ENCODE measurements around the gene PTPRM. TPM values are rescaled to one million over a fixed set of nuclear protein-coding genes. Genes with fewer than 3 reads are reported as not detected.

PTPRM gene
- total RNA-seq, 1 donor from 2014 or later, result 133 TPM

- DNase-seq (ENCODE audit: low spot score), result no peak
These were observed 183.1 kb downstream of the PTPRM start for GRCh38 chr18:7750095-7750663.

DNA sequence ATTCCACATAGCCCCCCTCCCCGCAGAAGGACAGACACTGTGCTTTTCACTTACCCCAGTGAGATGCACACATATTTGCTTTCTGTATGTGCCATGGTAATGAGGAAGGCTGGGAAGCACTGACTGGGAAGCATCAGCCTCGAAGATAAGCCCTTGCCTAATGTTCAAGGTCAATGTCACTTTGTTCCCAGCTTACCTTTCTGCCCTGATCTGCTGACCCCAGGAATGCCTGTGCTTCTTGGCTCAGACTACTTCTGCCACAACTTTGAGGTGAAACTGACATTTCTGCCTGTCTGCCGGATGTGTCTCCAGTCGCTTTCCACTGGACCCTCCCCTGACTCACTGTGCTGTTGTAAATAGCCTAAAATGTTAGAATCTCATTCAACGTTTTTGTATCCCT, 183.8 kb downstream of the PTPRM start:
- no peak for DNase-seq (ENCODE audit: low spot score)

DNA sequence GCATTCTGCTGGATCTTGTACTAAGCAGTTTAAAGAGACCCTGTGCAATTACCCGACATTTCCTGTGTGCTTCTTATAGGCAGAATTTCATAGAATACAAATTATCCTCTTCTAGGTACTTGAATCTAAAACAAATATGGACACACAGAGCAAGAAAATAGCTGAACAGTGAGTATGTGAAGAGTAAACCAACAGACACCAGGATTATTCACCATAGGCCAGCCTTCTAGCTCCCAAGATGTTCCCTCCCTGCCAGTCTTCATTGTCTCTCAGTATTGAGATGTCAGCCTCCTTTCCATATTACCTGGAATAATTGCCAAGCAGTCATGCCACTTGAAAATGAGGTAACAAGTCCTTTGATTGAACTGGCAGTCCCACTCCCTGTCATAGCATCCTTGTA, 187.1 kb downstream of the PTPRM start:
- DNase-seq (ENCODE audit: low spot score), result no peak

DNA sequence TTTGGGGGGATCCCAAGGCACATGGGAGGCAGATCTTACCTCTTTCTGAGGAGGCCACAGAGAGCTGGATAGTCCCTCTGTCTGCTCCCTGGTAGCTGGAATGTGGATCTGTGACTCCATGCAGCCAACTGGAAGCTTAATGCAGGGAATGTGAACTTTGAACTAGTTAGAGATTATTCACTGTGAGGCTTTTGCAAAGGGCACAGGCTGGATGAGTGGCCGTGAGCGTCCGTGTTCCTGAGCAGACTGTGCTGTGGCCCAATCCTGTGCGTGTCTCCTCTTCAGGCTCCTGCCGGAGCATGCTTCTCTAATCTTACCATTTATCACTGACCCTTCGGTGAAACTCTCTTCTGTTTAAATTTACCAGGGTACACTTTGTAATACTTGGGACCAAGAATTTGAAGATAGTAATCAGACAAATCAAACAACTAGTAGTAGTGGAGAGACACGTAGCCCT, 187.6 kb downstream of the PTPRM start:
- no peak for DNase-seq (ENCODE audit: low spot score)

GRCh38 chr18:7755753-7756475, 188.8 kb downstream of the PTPRM start:
- DNase-seq (ENCODE audit: low spot score), result no peak

DNA sequence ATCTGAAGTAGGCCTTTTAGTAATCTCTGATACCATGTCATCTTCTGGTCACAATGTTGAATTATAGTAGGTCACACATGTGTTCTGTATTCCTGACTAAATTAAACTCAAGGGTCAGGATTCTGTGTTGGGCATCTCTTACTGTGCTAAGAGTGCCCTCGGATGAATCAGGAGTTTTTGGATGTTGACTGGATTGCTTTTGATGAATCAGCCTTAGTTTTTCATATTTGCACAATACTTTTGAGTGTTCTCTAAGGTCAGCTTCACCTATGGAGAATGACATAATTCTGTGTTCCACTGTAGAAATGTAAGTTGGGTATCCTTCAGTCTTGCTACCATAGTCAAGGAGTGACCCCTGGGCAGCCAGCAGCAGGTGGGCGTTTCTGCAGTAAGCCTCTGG, 190.1 kb downstream of the PTPRM start:
- DNase-seq (ENCODE audit: low spot score), result no peak

GRCh38 chr18:7758764-7759163, 191.6 kb downstream of the PTPRM start:
- no peak for DNase-seq (ENCODE audit: low spot score)

DNA sequence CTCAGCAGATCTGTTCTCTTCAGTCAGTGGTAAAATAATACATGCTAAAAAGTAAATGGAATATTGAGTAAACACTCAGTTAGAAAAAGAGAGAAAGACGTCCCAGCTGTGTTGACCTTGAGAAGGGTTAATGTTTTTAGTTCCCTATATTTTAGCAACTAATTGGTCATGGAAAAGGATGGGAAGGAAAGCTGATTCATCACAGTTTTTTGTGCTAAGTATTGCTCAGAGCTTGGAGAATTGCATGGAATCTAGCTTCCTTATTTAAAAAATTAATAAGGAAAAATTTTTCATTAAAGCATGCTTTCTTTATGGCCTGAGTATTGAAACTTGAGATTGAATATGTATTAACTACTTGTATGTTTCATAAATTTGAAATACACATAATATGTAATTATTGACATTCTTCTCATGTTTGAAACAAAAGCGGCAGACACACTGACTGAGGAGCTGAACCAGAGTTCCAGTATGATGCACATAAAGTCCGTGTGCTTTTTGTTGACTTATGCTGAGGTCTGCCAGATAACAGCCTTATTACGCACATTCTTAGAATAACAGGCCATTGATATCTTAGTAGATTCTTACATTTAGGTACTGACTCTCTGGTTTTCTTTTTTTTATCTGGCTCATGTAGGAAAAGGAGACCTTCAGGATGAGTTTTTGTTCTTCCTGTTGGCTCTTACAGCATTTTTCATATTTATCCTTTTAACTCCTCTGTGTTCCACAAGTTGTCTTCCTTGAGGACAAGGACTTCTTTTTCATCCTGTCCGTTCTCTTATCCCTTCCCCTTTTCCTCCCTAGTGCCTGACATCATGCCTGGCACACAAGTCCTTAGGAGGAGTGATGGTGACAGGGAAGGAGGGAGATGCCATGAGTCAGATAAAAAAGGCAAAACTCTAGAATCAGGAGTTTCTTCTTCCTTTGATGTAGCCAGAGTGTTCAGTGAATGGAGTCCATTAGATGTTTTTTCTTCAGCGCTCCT, 194.1 kb downstream of the PTPRM start:
- DNase-seq (ENCODE audit: low spot score), result no peak

- DNase-seq (ENCODE audit: low spot score), result no peak
These were observed 197.3 kb downstream of the PTPRM start for GRCh38 chr18:7764405-7764804.

DNA sequence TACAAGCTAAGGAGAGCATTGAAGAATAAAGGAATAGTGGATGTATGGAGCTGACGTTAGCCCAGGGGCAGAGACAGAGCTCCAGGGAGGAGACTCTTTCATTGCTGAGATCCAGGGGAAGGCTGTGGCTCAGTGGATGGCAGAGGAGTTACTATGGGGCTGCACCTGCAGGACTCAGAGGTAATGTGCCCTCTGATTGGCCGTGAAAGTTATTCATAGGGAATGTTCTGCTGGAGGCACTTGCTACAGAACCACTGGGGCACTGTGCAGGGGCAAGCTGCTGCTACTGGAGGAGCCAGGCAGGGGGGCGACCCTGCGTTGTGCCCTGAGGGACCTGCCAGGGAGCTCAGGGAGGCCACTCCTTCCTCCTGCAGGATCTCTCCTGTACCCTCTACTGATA, 199.2 kb downstream of the PTPRM start:
- no peak for DNase-seq (ENCODE audit: low spot score)

- DNase-seq (ENCODE audit: low spot score), result no peak
These were observed 199.7 kb downstream of the PTPRM start for GRCh38 chr18:7766817-7767216.

GRCh38 chr18:7770908-7771307, 203.8 kb downstream of the PTPRM start:
- no peak for DNase-seq (ENCODE audit: low spot score)

DNA sequence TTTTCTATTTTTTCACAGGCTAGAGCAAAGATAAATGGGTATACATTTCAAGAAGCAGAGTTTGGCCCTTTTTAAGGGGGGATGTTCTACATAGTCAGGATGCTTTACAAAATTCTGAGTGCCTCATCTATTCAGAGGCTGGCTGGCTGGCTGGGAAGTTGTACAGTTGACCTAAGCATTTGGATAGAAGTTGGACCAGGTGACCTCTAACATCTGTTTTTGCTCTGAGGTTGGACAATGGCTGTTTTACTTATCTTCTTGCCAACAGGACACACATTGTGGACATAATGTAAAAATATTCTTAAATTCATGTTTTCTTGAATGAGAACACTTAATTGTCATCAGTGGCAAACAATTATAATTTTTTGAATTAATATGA, 205.4 kb downstream of the PTPRM start:
- no peak for DNase-seq (ENCODE audit: low spot score)

GRCh38 chr18:7772951-7773350, 205.8 kb downstream of the PTPRM start:
- no peak for DNase-seq (ENCODE audit: low spot score)

DNA sequence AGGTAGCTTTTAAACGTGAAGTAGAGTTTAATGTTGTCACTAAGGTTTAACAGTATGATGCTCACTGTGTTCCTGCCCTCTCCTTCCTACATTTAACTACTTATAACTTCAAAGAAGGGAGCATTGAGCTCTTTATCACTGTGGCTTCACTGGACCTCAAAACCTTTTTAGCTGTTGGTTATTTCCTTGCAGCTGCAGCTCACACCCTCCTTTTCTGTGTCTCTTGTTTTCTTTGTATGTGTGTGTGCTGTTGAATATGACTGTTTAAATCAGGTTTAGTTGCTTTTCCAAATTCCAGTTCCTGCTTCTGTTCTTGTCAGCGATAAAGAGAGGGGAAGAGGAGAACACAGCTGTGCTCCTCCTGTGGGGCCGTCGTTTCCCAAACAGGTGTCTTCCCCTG, 208.0 kb downstream of the PTPRM start:
- DNase-seq (ENCODE audit: low spot score), result no peak

DNA sequence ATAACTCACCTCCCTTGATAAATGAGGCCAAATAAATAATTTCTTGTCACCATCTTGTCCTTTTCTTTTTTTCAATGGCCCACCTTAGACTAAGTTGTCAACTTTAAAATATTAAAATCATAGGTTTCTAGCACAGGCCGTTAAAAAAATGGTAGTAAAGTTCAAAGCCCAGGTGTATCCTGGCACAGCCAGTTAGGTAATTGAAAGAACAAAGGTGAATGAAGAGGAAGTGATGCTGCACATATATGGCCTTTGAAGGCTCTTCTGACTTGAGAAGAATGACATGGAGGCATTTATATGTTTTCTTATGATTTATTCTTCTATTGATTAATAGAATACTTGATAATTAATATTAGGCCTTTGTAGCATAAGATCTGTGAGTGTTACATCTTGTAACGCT, 208.7 kb downstream of the PTPRM start:
- DNase-seq (ENCODE audit: low spot score), result no peak

DNA sequence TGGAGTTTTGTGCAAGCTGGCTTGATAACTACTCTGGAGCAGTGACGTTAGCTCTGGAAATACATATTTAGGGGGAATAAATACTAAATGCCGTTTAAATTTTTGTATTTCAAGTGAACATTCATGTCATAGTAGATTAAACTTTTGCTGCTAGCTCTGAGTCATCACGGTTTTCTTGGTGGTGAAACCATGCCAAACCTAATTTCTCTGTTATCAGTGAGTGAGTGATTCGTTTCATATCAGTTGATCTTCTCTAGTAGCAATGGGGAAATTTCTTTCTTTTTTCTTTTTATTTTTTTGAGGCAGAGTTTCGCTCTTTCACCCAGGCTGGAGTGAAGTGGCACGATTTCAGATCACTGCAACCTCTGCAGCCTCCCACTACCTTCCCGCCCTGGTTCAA, 211.1 kb downstream of the PTPRM start:
- no peak for DNase-seq (ENCODE audit: low spot score)

- no peak for DNase-seq (ENCODE audit: low spot score)
These were observed 212.1 kb downstream of the PTPRM start for GRCh38 chr18:7779211-7779610.

DNA sequence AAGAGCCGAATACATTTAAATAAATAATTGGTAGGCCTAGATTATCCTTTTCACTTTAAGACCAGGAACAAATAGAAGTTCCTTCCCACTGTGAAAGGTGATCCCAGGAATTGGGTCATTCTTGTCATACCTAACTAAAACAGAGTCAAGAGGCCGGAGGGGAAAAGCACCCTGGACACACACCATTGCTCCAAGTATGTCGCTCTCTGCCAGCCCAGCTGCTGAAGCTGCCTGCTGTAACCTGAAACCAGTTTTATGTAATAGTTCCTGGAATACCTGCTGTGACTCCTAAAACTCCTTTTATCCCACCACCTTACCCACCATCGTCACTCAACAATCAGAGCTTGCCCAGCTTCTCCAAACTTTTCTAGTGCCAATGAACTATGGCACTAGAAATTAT, 217.1 kb downstream of the PTPRM start:
- no peak for DNase-seq (ENCODE audit: low spot score)

GRCh38 chr18:7786569-7786968, 219.5 kb downstream of the PTPRM start:
- DNase-seq (ENCODE audit: low spot score), result no peak

- no peak for DNase-seq (ENCODE audit: low spot score)
These were observed 220.2 kb downstream of the PTPRM start for GRCh38 chr18:7787339-7787738.
